GM10847 (cell line): ENCODE results near the gene KIF21B.

ENCODE experiments used
- POLR2A ChIP-seq: IDR thresholded peaks from 2 replicates; pipeline ENCODE4 v1.6.1; 2011; ENCODE audit not compliant: insufficient read length; ENCODE audit errors: extremely low read depth

Gene KIF21B

DNA sequence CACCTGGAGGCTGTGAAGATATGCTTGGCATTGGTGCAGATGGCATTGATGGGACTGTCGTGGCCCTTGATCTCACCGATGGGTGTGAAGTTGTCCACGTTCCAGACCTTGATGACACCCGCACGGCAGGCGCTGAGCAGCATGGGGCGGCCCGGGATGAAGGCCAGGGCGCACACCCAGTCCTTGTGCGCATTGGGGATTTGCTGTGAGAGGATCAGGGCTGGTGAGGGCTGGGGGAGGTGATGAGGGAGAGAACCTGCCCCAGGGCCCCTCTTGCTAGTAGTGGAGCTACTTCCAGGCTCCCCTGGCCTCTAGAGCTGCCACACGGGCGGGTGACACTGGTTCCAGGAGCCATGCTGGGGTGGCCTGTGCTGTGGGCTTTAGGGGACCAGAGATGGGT, 48.8 kb downstream of the KIF21B start:
- TF ChIP-seq POLR2A: no peak

DNA sequence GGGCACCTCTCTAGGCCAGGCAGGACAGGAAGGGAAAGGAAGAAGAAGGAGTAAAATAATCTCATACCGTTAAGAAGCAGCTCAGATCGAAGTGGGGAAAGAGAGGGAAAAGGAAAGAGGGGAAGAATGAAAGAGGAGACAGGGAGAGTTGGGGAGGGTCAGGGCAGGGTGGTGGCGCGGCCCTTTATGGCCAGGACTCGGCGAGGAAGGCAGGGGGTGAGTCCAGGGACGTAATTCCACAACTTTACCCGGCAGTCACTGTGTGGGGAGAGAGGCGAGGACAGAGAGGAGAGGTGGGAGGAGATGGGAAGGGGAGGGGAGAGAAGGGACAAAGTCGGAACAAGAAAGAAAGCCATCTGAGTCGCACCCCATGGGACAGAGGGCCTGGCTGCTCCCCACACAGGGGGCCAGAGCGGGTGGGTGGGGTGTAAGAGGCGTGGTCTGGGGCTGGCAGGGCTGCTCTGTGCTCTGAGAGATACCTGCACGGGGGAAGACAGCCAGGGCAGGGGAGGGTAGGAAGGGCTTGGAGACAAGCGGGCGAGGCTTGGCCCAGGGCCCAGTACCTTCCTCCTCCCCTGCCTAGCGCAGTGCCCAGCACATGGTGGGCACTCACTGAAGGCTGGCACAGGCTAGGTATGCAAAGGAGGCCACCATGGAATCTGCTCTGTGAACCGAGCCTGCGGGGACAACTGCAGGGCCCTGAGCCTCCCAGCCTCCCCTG, 49.4 kb downstream of the KIF21B start:
- no peak for TF ChIP-seq POLR2A

DNA sequence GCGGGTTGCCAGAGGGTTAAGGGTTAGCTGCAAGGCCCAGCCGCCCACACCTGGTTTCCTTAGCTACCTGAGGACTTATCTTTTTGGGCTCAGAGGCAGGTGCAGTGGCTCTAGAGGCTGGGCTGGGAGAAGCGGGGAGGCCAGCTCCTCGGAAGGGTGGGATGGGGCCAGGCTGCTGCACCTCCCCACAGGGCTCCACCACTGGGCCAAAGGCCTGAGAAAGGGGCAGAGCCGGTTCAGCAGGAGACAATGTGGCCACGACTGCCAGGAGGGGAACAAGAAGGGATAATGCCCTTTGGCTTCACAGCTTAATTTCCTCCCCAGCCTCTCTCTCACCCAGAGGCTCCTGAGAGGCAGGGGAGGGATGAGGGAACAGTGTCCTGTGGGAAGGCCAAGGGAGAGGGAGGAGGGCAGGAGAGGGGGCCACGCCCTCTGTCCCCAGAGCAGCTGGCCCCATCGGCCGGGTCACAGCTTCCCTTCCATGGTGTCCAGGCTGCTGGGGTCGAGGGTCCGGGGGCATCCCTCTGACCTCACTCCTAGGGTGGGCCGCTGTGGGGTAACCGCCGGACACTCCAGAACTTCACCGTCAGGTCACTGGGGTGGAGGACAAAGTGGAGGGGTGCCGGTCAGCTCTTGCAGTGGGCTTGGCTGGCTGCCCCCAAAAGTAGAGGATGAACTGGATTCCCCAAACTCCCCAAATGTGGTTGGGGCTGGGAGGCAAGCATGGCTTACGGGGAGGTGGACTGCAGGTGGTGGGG, 50.4 kb downstream of the KIF21B start:
- no peak for TF ChIP-seq POLR2A

DNA sequence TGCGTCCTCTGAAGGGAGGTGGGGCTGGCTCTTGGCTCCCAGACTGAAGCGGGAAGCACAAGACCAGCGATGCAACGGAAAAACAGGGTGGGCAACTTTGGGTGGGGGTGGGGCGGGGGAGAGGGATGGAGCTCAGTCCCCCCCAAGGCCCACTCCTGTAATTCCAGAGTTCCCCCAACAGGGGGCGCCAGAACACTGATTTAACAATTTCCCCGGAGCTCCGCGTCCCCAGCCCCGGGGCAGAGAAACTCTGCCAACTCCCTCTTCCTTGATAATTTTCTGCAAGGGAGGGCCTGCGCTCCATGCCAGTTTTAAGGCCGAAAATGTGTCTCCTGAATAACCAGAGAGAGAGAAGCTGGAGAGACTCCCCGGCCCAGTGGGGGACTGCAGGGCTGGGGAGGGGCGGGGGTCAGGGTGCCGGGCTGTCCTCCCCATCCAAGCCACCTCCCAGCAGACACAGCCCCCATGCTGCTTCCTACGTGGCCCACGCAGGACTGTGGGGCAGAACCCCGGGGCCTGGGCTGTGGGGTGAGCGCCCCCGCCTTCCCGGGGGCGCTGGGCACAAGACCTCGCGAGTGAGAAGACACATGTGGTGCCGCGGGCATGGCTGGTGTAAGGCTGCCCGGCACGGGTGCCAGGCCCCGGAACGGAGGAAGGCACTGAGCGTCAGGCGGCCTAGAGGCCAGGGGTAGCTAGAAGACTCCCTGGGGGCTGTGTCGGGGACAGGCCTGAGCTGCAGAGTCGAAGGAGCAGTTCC, 51.4 kb downstream of the KIF21B start:
- no peak for TF ChIP-seq POLR2A

DNA sequence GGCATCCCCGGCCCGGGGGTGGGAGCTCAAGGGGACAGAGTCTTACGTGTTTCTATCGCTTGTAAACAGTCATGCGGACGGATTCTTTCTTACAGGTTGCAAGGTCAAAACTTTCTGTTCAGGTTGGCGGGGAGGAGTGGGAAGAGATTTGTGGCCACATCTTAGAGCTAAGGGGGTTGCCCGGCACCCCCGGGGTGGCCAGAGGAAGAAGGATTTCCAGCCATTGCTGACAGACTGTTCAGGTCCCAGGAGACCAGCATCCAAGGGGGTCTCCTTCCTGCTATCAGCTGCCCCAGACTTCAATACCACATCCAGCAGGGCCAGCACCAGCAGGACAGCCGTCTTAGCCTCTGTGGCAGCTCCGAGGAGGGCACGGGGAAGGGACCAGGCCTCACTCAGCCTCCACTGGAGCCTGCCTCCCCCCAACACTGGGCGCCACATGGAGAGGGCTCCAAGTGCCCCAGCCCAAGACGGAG, 52.0 kb downstream of the KIF21B start:
- no peak for TF ChIP-seq POLR2A

DNA sequence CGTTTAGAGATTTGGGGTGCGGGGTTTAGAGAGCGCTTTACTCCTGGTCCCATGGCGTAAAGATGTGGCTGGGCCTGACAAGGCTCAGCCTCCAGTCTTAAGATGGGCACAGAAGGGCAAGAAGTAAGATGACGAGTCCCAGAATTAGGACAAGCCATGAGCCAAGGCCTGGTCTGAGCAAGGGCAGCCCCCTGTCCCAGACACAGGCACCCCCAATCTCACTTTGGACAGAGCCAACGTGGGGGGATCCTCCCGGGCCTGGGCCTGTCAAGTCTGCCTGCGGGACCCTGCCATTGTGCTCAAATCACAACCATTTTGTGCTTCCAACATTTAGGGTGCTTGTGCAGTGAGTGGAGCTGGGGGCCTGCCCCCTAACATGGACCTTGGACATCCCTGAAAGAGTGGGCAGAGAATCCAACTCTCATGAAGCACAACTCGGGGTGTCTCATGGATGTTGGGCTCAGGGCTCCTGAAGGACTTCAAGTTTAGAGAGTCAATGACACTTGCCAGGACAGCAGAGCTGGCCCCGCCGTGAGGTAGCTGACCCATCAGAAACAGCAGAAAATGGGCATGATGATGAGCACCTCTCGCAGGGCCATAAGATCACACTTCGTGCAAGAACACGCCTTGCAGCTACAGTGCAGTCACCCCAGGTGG, 52.6 kb downstream of the KIF21B start:
- TF ChIP-seq POLR2A: no peak

DNA sequence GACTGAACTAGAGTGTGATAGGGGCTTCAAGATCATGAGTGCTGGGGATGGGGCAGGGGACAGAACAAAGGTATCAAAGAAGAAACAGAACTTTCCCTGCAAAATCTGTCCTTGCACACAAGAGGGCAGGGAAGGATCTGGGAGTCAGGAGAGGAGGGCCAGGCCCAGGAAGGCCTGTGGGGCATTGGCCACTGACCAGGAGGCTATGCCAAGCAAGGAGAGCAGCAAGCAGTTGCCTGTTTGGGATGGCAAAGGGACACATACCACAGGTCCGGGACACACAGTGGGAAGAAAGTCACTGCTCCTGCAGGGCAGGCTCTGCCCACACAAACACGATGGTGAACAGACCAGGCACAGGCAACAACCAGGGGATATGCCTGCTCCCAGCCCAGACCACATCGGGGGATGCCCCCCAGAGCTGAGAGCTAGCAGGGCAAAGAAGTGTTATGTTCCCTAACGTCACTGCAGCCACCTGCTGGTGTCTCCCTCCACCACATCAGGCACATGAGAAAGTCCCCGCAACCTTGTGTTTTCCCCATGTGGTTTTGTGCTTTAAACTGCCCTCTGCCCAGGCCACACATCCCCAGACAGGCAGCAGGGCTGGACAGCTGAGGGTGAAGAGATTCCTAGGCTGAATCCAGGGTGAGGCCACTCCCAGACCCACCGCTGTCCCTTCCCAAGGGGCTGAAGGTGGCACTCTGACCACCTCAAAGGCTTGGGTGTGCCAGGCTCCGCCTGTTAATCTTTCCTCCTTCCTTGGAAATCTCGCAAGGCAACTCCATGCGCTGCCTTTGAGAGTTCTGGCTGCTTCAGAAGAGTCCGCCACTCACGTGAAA, 53.6 kb downstream of the KIF21B start:
- TF ChIP-seq POLR2A: no peak

DNA sequence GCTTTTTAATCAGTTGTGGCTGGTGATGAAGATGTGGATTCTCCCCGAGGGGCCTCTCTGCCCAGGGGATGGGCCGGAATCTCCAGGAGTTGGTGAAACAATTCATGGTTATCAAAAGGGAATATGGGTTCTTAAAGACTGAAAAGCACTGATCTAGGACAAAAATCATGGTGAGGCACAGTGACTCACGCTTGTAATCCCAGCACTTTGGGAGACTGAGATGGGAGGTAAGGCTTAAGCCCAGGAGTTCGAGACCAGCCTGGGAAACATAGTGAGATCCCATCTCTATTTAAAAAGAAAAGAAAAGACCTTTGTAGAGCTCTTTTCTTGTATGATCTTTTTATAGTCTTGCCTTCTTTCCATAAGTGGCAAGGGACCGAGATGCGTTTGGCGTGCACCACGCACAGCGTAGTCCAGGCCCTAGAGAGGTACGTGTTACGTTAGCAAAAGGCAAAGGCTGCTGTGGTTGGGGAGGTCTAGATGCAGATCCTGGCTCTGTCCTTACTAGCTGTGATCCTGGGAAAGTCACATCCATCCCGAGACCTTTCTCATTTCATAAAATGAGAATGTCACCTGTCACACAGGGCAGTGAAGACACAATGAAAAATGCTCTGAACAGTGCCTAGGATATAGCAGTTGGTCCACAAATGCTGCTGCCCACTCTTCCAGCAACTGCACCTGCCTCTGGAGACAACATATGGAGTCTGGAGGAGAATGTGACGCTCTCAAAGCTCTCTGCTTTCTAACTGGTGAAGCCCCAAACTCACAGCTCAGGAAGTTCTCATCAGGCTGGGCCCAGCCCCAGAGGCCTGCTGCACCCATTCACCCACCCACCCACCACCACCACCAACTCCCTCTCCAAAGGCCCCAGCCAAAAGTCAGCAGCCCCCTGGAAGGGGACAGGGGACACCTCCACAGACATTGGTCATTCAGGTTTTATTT, 54.8 kb downstream of the KIF21B start:
- TF ChIP-seq POLR2A: no peak

DNA sequence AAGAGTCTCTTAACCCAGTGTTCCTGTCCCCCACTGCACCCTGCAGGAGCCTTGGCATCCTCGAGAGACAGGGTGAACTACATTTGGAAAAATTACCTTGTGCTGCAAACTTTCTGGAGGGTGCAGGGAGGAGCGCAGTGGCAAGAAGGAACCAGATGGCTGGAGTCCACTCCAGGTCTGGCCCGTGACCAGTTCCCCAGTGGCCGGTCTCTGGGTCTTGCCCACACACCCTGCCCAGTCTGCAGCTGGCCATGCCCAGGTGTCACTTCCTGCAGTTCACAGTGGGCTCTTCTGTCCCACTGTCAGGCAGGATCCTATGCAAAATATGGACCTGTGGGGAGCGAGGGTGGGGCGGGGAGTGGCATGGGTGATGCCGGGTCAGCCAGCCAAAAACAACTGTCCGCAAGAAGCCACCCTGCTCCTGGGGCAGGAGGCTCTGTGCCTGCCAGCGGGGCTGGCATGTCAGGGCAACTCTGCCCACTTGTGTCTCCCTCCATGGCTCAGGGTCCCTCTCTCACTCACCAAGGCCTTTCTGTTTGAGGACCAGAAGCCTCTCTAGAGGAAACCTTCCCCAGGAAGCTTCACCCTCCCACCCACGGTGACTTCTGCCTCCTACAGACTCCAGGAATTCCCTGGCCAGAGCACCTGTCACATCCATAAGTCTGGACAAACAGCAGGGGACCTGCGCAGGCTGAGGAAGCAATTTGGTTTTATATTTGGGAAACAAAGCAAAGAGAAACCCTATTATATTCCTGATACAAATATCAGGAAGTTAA, 55.6 kb downstream of the KIF21B start:
- TF ChIP-seq POLR2A: no peak

DNA sequence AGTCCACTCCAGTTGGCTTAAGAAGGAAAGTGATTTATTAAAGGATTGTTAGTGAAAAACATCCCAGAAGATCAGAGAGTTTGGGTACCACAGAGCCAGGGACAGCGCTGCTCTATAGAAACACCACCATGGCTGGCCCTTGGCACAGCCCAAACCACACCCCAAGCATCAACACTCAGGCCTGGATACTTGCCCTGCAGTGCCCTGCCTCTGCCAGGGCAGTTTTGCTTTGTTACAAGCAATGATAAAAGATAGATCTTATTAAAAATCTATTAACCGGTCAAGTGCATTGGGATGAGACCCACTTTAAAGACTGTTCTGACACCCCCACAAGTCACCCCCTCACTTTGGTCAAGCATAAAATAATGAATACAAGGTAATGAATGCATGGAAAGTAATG, 56.6 kb downstream of the KIF21B start:
- no peak for TF ChIP-seq POLR2A

DNA sequence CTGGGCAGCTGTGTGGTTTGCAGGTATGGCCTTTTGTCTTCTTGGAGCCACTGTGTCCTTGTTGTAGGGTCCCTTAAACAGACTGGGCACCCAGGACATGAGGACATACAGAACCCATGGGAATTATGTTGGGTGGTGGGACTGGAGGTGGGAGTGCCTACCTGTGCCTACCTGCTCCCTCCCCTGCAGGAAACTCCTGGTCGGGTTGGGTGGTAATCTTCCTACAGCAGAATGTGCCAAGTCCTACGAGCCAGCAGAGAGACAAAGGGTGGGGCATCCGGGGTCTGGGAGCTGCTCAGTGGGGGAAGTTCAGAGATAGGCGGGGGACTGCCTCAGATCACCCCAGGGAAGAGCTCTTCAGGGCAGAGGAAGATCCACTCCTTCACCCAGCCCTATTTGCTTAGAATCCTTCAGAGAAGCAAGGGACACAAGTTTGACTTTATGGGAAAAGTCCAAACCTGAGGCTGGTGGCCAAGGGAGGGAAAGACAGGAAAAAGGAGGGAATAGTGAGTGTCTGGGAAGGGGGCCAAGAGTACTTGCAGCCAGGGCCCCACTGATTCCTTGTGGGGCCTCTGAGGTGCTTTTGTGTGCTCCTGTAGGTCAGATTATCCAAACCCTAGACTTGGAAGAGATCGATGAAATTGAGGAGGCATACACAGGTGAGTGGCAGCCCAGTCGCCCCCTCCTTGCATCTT, 58.3 kb downstream of the KIF21B start:
- no peak for TF ChIP-seq POLR2A

DNA sequence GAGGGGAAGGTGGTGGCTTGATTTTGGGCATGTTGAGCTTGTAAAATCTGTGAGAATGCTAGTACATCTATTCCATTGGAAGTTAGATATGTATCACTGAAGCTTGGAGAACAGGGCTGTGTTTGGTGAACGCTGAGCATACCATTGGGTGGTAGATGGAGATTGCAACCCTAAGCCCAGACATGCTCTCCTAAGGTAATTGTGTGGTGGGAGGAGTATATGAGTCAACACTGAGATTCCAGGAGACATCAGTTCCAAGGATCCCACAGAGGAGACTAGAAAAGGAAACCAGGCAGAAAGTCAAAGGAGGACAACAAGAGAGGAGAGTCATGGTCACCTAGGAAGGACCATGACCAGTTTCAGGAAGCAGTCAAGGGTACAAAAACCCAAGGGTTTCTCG, 60.4 kb downstream of the KIF21B start:
- no peak for TF ChIP-seq POLR2A

DNA sequence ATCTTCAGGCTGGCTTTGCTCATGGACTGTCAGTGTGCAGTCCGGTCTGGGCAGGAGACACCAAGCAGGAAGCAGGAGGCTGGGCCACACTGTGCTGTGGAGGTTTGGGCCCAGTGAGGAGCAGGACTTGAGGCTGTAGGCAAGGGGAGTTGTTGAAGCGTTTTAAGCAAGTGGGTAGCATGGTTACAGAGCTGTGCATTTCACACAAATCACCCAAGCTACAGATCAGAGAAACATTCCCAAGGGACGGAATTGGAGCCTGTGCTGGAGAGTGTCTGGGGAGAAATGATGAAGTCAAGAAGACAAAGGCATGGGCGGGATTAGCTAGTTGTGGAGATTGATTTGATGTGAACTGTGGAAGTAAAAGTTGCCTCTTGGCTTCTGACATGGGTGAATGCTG, 60.9 kb downstream of the KIF21B start:
- TF ChIP-seq POLR2A: no peak
